ENCODE measurements around the gene RHBDL2.

- TF ChIP-seq, protein P1, sequence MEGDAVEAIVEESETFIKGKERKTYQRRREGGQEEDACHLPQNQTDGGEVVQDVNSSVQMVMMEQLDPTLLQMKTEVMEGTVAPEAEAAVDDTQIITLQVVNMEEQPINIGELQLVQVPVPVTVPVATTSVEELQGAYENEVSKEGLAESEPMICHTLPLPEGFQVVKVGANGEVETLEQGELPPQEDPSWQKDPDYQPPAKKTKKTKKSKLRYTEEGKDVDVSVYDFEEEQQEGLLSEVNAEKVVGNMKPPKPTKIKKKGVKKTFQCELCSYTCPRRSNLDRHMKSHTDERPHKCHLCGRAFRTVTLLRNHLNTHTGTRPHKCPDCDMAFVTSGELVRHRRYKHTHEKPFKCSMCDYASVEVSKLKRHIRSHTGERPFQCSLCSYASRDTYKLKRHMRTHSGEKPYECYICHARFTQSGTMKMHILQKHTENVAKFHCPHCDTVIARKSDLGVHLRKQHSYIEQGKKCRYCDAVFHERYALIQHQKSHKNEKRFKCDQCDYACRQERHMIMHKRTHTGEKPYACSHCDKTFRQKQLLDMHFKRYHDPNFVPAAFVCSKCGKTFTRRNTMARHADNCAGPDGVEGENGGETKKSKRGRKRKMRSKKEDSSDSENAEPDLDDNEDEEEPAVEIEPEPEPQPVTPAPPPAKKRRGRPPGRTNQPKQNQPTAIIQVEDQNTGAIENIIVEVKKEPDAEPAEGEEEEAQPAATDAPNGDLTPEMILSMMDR (conservative IDR thresholded peaks at IDR 0.05; ENCODE audit: low read length), result no peak
- no peak for TF ChIP-seq EZH2phosphoT487 (IDR thresholded peaks at IDR 0.05; ENCODE audit: borderline replicate concordance)
Measured at GRCh38 chr1:38926091-38926490, 15.5 kb downstream of the RHBDL2 start.

Measured in Loucy (cell line).